Measurements from ENCODE around the gene YWHAE.
"Not testable (repeated sequence)": the region's sequence is repeated elsewhere in the genome, so short reads cannot be mapped to it uniquely, and the experiment has no call there.

DNA sequence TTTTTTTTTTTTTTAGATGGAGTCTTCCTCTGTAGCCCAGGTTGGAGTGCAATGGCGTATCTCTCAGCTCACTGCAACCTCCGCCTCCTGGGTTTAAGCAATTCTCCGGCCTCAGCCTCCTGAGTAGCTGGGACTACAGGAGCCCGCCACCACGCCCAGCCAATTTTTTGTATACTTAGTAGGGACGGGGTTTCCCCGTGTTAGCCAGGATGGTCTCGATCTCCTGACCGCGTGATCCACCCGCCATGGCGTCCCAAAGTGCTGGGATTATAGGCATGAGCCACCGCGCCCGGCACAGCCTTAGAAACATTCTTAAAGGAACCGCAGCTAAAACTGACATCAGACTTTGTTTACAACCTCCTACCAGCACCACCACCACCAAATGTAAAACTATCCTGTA lies 47.5 kb downstream of the YWHAE start:
- TF ChIP-seq POLR2A (IDR thresholded peaks at IDR 0.05; ENCODE audit: low read length); GATA1 (IDR thresholded peaks at IDR 0.05; ENCODE audit: low read depth, low read length): not testable (repeated sequence)

All from erythroblast (primary cell).